GM19438 (cell line): ENCODE measurements around the gene CLEC1A.
"Not testable (repeated sequence)": the region's sequence is repeated elsewhere in the genome, so short reads cannot be mapped to it uniquely, and the experiment has no call there.

ENCODE experiments used
- ATAC-seq: cut with Tn5 transposase; IDR thresholded peaks from one replicate; pipeline ENCODE4 v1.9.1; 2021; ENCODE audit warnings: low read depth; ENCODE audit not compliant: unreplicated experiment

The CLEC1A gene

DNA sequence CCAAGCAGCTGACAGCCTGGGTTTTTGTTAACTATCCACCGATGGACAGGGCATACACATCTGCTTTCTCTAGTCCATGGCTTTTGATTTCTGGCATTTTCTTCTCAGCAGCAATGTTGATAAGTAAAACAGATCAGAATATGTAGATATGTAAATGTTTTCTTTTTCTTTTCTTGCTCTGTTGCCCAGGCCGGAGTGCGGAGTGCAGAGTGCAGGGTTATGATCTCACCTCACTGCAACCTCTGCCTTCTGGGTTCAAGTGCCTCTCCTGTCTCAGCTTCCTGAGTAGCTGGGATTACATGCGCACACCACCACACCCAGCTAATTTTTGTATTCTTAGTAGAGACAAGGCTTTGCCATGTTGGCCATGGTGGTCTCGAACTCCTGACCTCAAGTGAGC is 40.4 kb downstream of the CLEC1A start:
- no peak for ATAC-seq

- no peak for ATAC-seq
Observed at GRCh38 chr12:10052193-10052913, 46.4 kb downstream of the CLEC1A start.

- no peak for ATAC-seq
Observed at GRCh38 chr12:10048526-10048925, 50.3 kb downstream of the CLEC1A start.

GRCh38 chr12:10042167-10042566 is 56.6 kb downstream of the CLEC1A start:
- no peak for ATAC-seq

DNA sequence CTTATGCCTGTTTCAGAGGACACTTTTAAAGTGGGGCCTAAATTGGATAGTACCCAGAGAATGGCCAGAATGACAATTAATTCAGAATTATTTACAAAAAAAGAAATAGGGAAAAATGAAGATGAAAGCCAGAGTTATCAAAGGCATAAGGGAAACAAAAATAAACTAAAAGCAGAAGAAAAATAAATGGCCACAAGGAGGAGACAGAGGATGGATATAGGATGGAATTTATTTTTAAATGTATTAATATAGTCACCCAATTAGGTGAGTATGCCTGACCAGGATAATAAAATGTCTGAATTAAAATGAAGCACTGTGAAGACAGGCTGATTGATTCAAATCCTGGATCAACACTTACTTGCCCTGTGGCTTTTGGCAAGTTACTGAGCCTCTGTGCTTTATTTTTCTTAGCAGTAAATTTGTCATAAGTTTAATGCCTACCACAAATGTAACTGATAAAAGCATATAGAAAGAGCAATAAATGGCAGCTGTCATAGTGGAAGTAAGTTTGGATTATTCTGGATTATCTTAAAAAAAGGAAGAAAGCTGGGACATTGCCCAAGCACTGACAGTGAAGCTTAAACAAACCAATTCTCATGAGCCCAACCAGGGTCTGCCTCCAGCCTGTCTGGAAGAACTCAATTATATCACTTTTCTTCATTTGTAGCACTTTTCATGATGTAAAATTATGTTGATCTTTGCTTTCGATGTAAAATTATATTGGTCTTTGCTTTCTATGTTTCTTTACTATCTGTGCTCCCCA is 64.8 kb downstream of the CLEC1A start:
- no peak for ATAC-seq

DNA sequence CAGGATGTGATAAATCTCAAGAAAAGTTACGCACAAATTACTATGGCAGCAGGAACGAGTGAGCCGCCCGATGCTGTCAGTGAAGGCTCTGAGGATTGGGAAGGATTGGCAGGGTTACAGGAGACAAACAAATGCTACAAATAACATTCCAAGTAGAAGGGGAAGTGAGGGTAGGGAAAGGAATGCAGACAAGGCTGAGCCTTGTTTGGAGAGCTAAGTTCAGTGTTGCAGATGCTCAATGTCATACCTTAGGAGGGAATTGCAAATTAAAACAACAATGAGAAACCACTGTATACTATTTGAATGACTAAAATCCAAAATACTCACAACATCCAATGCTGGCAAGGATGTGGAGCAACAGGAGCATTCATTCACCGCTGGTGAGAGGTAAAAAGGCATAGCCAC is 67.0 kb downstream of the CLEC1A start:
- ATAC-seq = no peak

DNA sequence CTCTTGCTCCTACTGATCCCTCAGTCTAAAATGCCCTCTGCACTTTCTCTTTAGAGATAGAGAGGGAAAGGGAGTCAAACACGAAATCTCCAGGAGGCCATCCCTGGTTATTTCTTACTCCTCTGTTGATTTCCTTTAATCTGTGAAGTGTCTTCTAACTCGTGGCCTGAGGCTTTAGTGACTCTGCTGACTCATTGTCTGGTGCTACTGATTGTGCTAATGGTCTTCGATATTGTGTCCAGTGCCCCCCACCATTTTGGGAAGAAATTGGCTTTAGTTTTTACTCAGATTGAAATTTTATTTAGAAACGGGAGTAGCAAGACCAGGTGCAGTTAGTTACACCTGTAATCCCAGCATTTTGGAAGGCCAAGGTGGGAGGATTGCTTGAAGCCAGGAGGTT is 67.5 kb downstream of the CLEC1A start:
- no peak for ATAC-seq

GRCh38 chr12:10030446-10030845 is 68.3 kb downstream of the CLEC1A start, which contains the start of gene CLEC9A:
Gene CLEC9A, plus strand, starts transcription at chr12:10030682. Its CDS starts 22,006 bp downstream, at chr12:10052688.
- ATAC-seq = no peak

DNA sequence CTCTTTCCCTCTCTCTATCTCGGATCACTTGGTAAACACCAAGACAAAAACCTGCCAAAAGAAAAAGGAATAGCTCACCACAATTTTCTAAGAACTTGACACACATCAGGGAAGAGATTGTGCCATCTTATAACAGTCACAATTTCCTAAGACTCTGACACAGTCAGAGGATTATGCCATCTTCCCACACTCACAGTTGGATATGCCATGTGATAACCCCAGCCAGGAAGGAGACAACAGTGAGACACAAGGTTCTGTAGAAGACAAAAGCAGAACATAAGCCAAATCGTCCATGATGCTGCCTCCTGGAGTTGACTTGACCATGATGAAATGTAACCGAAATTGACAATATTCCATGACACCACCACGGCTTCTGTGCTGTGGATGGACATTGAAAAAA is 71.1 kb downstream of the CLEC1A start:
- no peak for ATAC-seq

DNA sequence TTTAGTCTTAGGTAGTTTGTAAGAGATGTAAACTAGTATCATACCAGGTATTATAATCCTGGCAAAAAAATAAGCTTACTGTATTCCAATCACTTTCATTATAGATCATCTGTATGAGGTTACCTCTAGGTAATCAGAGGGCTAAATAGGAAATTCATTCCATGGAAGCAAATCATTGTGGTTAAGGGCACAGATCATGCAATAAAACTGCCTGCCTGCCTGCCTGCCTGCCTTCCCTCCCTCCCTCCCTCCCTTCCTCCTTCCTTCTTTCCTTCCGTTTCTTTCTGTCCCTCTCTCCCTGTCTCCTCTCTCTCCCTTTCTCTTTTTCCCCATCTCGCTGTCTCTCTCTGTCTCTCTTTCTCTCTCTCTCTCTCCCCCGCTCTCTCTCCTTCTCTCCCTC is 71.5 kb downstream of the CLEC1A start:
- no peak for ATAC-seq

GRCh38 chr12:10026666-10027065 is 72.1 kb downstream of the CLEC1A start:
- ATAC-seq = not testable (repeated sequence)

GRCh38 chr12:10025236-10025635 is 73.5 kb downstream of the CLEC1A start:
- no peak for ATAC-seq

DNA sequence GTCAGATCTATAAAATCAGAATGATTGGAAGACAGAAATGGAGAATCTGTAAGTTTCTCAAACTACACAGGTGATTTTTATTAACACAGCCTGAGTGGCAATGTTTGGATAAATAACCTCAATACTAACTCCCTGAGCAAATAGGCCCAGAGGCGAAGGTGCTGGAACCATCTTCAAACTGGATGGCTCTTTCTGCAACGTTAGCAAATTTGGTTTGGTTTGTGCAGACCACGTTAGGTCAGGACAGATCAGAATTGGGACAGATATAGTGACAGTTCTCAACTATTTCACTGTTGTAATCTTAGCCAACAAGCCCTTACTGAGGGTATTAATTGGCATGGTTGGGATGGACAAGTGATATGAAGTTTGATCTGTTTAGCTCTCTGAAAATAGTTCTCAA is 77.4 kb downstream of the CLEC1A start:
- no peak for ATAC-seq
